HG03064 (cell line): ENCODE results near the gene PARVB.
A peak's percentile ranks its signal among the peaks of the same experiment; 100 is the strongest.

Experiments
- ATAC-seq: cut with Tn5 transposase; IDR thresholded peaks from one replicate; pipeline ENCODE4 v1.9.1; 2021; ENCODE audit warnings: low read depth; ENCODE audit not compliant: unreplicated experiment

Gene PARVB

DNA sequence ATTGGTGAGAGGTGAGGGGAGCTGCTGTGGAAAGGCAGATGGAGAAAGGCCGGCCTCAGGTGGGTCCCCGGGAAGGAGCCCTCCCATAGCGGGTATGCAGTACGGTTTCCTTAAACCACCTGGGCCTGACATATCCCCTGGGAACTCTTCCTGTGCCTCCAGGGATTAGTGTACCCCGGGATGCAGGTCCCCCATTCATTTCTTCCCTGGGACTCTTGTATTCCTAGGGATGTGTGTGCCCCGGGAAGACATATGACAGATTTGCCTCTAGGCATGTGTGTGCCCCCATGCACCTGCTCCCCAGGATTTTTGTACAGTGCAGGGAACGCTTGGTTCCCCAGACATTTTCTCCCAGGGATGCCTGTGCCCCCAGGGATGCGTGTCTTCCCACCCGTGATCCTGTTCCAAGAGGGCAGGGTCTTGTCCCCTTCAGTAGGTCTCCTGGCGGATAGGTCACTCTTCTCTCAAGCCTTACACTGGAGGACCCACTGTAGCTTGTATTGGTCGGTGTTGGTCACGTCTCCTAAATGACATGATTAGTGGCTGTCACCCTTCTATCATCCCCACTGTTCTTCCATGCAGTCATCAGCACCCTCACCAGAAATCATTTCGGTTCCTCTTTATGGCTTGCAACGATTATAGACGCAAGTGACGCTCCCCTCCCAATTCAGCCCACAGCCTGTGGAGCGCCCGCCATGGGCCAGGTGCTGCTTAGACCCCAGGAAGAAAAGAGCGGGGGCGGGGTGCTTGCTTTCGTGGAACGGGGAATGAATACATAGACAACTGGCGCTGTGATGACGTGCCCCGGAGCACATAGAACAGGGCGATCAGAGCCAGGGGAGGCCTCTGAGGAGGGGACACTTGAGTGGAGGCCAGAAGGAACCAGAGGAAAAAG lies 1.3 kb downstream of the PARVB start:
- ATAC-seq, result peak; percentile 41

DNA sequence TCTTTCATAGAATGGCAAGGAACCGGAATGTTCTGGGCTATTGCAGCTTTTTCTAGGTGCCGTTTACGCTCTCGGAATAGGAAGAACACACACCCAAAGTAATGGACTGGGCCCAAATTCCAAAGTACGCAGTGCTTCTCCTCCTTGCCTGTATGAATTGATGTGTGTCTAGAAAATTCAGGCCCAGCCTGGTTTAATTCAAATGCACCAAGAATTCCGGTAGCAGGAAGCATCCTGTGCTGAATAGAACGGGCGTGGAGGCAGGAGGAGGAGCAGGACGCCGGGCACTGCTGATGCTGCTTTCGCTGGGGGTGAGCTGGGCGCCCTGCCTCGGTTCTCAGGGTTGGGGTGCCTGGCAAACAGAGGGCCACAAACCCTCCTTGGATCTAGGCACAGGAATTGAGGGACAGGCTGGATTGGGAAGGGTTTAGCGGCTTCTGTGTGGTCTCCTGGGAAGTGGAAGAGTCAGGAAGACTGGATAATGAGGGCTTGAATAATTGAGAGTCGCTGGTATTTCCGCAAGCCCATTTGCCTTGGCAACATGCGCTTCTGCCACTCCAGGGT lies 2.0 kb downstream of the PARVB start:
- ATAC-seq, result no peak

DNA sequence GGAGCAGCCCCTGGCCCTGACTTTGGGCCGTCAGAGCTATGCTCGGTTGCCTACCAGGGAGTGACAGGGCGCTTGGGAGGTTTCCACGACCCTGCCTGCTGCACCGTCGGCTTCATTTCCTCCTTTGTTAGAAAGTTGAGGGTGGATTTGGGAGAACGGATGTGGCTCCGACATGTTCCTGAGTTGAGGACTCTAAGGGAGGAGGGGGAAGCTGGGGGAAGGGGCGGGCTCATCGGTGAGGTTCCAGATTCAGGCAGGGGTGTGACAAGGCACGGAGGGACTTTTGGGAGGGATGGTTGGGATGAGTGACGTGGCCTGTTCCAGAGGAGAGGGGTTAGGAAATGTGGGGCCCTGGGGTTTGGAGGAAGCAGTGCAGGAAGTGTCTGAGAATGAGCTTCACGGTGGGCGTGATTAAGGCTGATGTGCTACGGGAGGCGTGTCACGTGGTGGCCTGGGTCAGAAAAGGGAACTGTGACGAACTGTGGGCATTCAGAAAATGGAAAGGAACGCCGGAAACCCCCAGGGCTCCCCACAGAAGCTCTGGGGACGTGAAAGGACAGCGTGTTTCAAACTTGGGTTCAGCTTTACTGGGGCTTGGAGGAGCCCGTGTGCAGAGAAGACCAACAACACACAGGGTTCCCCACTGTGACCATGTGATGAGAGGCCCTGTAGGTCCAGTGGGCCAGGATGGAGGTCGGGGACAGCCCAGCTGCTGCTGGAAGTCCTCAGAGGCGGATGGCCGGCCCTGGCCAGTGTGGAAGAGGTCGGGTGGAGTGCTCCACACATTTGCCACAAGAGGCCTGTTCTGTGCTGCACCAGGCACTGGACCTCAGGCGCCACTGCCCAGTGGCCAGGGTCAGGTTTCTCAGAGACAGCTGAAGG lies 2.8 kb downstream of the PARVB start:
- no peak for ATAC-seq

DNA sequence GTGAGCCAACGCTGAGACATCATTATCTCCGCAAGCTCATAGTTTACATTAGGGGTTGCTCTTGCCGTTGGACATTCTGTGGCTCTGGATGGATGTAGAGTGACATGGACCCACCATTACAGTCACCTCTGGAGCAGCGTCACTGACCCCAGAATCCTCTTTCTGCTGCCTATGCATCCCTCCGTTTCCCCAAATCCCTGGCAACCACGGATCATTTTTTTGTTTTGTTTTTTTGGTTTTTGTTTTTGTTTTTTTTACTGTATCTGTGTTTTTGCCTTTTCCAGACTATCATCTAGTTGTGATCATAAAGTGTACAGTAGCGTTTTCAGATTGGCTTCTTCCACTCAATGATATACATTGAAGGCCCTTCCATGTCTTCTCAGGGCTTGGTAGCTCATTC lies 4.0 kb downstream of the PARVB start:
- ATAC-seq, result no peak

DNA sequence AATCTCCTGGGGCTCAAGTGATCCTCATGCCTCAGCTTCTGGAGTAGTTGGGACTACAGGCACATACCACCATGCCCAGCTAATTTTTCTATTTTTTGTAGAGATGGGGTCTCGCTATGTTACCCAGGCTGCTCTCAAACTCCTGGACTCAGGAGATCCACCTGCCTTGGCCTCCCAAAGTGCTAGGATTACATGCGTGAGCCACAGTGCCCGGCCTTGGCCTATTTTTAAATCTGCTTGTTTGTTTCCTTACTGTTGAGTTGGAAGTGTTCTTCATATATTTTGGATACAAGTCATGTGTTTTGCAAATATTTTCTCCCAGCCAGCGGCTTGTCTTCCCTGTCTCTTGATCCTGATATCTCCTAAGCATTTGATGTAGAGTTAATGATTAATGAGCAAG lies 5.0 kb downstream of the PARVB start:
- no peak for ATAC-seq

DNA sequence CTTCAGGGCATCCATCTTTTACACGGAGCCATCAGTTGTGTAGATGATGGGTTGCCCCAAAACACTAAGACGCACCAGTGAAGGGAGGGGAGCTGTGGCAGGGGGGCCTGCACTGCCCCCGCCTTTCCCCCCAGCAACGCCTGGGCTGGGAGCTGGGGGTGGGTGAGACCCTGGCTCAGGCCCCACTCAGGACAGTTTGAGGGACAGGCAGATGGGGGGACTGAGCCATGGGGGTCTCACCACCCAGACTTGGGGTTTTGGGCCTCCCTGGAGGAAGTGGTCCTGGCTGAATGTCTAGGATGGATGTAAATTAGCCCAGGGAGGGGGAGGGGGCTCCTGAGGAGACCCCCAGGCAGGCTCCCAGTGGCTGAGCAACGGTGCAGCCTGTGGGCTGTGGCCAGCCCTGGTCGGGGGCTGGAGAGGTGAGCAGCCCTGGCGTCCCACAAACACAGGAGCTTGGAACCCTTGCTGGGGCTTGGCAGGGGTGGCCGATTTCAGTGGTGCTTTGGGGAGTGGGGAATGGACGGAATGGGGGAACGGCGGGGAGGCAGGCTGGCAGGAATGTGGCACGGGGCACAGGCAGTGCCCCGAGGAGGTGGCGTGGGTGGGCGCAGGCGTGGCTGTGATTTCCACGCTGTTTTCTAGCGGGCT lies 6.1 kb downstream of the PARVB start:
- no peak for ATAC-seq

DNA sequence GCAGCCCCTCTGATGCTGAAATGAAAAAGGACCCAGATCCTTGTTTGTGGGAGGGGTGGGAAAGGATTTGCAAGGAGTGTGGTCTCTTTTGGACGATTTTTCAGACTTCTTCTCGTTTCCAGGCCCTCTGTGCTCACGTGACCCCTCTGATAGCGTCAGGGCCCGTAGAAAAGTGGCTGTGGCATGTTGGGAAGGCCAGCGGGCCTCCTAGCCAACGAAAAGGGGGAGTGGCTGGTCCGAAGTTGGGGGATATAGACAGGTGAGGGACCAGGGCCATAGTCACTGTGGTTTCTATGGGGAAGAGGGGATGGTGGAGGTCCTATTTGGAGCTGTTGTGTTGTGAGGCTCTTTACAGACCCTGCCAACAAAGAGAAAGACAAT lies 6.6 kb downstream of the PARVB start:
- ATAC-seq, result no peak

DNA sequence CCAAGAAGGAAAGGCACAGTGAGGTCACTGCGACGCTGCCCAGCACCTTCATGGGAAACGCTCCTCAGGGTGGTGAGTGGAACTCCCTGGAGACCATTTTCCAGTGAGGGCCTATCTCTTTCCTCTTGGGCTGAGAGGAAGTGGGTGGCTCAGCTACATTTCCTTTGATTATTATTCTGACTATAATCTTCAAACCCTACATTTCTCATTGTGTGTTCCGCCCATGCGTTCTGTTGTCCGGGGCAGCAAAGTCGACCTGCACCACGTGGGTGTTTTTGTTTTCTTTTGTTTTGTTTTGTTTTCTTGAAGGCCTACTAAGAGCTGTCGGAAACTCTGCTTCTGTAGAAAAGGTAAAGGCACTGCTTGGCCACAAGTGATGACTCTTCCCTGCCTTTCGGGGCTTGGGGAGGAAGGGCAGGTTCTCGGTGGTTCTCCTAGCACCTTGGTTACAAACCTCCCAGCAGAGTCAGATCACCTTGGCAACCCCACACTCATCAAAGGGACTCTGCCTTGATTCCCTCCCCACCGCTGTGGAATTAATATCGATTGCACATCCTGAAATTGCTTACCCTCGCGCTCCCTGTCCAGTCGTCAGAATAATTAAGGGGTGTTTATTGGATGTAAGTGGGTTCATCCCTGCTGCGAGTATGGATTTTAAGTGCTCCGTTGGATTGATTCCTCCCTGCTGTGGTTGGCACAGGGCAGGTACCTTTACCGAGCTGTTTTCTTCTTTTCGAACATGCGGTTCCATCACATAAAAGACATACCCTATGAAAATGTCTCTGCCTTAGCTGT lies 7.3 kb downstream of the PARVB start:
- no peak for ATAC-seq

DNA sequence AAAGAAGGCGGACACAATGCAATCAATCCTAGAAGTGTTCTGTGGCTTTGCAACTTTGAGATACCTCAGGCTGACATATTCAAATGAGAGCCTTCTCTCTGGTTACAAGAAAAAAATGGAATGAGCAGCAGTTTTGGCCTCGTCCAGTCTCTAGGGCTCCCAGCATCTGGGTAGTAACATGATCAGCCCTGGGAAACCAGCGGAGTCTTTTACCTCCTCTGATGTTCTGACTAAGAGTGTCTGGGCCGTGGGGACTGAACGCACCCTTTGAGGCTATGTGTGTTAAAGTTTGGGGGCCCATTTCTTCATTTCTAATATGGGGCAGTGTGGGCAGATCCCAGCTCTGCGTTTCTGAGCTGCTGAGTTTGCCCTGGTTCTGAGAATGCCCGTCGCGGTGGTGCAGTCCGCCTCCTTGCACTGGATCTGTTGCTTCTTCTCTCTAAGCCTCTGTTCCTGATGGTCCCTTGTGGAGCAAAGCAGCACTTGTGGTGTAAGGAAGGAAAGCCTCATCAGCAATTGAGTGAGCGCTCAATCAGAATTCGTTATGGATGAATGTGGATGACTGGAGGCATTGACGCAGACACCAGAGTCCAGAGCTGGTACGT lies 8.1 kb downstream of the PARVB start:
- ATAC-seq, result no peak

DNA sequence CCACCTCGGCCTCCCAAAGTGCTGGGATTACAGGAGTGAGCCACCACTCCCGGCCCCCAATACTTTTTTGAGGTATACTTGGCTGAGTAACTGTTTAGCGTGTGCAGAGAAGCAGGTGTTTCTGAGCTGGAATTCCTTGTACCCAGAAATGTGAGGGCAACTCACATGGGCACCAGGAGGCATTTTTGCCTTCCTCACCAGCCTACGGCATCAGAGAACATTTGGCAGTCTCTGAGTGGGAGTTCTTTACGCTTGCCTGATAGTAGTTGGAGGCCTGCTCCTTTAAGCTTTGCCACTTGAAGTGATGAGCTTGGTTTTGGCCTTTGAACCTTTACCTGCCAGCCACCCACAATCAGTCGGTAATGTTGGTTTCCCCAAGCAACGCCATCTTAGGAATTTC lies 9.2 kb downstream of the PARVB start:
- no peak for ATAC-seq

DNA sequence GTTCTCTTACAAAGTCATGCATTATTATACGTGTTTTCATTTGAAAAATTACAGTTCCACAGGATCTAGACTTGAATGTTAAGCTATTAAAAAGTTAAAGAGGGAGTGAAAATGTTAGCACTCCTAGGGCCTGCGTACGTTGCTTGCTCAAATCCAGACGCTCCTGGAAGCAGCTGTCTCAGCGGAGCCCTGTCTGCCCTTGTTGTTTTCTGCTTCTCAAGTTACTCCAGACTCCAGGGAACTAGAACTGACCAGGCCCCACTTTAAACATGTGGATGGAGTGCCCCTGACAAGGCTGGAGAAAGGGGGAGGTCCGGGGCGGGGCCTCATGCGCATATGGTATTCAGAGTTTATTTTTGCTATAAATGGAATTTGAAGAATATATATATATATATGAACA lies 9.6 kb downstream of the PARVB start:
- no peak for ATAC-seq

DNA sequence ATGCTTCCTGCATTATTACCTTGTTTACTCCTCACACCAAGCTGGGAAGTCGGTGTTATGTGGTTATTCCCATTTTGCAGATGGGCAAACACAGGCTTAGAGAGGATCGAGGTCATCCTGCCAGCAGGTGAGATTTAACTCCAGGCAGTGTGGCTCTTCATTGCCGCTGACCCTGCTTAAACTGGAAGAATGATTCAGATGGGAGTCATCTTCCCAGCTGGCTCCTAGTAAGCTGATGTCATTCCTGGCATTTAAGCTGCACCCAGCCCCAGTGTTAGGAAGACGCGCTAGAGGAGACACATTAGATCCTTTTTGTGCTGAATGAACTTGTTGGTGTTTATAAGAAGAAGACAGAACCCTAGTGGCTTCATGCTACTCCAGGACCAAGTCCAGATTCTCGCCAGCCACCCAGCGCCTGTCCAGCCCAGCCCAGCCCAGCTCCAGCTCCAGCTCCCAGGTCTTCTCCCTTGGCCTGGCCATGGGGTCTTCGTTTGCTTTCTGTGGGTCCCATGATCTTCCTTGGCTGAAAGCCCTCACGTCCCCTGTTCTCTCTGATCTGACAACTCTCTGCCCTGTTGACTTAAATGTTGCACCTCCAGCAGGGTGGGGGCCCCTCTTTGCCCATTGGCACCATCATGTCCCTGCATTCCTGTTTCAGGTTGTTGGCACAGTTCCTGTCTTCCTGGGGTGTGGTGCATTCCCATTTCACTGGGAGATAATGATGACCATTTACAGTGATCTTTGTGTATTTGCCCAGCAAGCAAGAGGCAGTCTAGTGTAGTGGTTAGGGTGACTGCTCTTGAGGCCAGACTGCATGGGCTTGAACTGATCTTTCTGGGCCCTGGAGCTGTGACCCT lies 13.6 kb downstream of the PARVB start:
- ATAC-seq, result no peak

DNA sequence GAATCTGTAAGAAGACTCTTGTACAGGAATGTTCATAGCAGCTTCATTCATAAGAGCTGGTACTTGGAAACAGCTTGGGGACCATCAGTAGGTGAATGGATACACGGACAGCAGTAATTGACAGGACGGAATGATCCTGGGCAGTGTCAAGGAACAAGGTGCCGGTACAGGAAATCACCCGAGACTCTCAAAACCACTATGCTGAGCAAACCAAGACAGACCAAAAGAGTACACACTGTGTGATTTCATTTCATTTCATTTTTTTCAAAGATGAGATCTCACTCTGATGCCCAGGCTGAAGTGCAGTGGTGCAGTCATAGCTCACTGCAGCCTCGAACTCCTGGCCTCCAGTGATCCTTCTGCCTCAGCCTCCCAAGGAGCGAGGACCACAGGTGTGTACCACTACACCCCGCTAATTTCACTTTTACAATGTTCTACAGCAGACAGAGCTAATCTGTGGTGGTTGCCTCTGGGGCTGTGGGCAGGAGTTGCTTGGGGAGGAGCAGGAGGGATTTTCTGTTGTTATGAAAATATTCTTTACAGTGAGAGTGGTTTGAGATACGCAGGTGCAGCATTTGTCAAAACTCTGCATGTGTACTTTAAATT lies 15.6 kb downstream of the PARVB start:
- no peak for ATAC-seq

DNA sequence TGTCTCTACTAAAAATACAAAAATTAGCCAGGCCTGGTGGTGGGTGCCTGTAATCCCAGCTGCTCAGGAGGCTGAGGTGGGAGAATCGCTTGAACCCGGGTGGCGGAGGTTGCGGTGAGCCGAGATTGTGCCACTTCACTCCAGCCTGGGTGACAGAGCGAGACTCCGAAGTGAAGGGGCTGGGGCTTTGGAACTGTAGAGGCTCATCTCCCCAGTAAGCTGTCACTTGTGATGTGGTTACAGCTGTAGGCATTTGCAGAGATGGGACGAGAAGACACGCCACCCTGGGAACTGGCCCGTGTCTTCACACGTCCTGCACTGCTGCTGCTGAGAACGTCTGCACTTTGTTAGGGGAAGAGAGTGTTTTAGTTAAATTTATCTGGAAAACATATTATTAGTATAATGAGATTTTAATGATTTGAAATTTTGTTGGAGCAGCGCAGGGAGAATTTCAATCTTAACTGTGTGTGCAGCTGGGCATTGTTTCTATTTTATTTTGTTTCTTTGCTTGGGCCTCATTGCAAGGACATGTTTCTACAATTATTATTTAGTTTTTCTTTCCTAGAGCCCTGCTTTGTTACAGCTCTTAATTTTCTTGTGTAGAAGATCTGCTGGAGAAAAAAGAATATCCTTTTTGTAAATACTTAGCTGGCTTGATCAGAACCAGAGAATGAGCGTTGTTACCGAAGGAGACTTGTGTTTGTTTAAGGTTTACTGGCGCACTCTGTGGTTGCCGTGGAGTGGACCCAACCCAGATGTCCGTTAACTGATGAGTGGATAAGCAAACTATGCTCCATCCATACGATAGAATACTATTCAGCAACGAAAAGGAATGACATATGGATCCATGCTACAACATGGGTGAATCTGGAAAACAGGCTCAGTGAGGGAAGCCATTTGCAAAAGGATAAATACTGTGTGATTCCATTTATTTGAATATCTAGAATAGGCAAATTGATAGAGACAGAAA lies 18.4 kb downstream of the PARVB start:
- peak; percentile 69 for ATAC-seq

DNA sequence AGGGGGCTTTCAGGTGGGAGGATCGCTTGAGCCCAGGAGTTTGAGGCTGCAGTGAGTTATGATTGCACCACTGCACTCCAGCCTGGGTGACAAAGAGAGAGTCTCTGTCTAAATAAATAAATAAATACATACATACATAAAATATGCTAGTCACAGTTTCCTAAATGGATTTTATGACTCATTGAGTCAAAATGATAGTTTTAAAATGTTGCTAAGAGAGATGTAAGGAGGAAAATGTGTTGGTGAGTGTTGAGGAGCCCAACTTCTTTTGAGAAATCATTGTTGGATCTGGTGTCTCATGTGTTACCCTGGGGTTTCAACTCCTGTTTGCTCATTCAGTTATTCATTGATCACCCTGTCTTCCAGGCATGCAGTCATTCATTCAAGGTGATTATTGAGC lies 21.0 kb downstream of the PARVB start:
- ATAC-seq, result no peak

DNA sequence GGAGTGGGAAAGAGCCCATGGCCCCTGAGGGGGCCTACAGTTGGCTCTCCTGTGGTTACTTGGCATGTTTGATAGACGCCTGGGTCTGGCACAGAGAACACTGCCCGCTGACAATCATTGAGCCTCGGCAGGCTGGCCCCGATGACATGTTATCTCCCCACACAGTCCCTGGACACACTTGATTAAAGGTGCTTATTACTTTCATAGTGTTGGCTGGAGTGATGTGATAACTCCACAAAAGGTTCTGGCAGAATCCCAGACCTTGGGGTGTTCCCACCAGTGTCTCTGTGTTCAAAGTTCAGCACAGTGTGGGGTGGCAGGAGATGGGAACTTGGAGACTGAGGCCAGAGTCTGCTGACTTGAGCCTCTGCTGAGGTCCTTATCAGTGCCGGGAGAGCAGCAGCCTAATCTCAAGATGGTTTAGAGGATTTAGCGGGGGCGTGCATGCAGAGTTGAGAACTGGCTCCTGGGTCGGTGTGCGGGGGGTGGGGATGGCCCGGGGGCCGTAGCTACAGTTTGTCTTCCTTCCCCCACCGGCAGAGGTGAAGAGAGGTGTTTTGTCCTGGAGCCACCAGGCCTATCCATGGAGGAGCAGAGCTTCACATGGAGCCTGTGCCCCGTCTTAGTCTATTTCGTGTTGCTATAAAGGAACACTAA lies 22.5 kb downstream of the PARVB start:
- ATAC-seq, result no peak

DNA sequence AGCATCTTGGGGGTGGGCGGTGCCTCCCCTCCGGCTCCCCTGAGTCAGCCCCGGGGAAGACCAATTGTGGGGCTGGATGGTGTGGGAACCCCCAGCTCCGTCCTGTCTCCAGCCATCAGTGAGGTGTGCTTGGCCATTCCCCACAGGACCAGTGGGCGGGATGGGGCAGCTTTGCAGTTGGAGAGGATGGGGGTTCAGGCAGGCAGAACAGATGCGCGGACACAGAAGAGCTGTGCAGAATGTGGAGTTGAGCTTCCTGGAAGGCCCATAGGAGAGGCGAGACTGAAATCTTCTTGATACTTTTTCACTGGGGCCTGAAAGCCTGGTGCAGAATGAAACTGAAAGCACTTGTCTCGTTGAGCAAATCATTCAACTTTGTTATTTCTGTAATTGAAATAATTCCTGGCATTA lies 23.8 kb downstream of the PARVB start:
- no peak for ATAC-seq
